ENCODE data around the gene SULF2.
"Not testable (repeated sequence)": the region's sequence is repeated elsewhere in the genome, so short reads cannot be mapped to it uniquely, and the experiment has no call there.

SULF2 gene

DNA sequence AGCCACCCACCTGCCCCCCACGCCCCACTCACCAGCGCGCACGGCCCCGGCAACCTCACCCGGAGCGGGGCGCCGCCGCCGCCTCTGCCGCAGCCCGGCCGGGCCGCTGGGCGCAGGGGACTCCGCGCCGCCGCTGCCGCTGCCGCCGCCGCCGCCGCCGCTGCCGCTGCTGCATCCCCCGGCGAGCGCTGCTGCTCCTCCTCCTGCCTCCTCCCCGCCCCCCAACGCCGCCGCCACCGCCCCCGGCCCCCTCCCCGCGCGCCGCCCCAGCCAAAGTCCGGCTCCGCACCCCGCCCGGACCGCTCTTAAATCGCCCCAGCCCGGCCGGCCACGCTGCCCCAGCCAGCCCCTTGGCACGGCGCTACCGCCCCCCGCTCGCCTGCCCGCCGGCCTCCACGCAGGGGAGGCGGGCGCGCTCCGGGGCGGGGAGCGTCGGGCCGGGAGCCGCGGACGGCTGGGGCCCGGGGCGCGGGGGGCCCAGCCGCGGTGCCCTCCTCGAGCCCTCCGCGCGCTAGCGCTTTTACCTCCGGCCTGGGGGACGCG is at the start of gene SULF2:
Gene SULF2 (minus strand): TSS at position 171 of the 543 bp plus-strand sequence. CDS start 28,118 bp downstream, outside the sequence.
- no peak for DNase-seq

- not testable (repeated sequence) for DNase-seq
These were observed 46.4 kb upstream of the SULF2 start for GRCh38 chr20:47831675-47832074.

GRCh38 chr20:47826716-47827115 is 41.4 kb upstream of the SULF2 start:
- not testable (repeated sequence) for DNase-seq

GRCh38 chr20:47826006-47826405 is 40.7 kb upstream of the SULF2 start:
- not testable (repeated sequence) for DNase-seq

DNA sequence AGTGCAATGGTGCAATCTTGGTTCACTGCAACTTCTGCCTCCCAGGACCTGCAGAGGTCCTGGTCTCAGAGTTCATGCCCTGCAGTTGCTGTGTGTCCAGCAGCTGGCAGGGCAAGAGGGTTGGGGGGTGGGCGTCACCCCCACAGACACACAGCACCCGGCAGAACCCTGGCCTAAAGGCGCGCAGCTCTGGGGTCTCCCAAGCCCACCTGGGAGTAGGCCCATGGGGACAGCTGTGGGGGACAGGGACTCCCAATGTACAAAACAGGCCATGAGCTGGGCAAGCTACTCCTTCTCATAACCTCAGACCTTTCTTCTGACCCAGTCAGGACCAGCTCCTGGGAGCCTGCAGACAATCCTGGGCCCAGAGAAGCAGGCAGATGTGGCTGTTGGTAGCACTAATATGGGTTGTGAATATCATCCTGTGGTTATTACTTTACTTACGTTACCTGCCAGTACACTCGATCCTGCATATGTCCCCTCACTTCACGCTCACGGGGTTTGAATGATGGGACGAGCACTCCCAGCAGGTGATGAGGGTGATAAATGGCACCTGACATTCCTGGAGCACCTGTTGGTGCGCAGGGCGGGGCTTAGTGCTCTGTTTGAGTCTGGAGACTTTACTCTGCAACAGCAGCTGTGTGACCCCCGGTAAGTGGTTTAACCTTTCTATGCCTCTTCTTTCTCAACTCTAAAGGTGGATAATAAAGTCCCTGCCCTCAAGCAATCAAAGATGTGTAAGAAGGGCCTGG is 39.9 kb upstream of the SULF2 start:
- DNase-seq: no peak

GRCh38 chr20:47823941-47824340 is 38.7 kb upstream of the SULF2 start:
- not testable (repeated sequence) for DNase-seq

- DNase-seq: no peak
These were observed 36.3 kb upstream of the SULF2 start for GRCh38 chr20:47821481-47822100.

DNA sequence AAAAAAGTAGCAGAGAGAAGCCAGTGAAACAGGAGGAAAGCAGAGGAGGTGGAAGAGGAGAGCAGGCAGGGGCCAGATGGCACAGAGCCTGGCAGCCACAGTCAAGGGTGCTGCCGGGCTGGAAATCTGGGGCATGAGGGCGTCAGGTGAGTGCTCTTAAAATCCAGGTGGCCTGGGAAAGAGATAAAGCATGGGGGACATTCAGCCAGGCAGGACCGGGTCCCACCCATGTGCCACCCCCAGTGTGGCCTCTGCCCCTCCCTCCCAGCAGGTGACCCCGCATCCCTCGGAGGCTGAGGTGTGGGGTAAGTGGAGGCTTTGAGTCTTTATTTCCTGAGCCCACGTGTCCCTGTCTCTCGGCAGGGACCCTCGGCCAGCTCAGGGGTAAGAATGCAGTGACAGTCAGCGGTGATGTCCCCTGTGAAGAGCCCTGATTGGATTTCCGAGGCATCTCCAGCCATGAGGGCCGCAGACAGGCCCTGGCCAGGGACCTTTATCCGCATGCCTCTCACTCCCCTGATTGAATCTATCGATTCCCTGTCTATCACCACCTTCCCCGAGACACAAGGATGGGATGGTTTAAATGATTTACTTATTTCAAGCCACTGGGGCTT is 33.8 kb upstream of the SULF2 start:
- DNase-seq: no peak

DNA sequence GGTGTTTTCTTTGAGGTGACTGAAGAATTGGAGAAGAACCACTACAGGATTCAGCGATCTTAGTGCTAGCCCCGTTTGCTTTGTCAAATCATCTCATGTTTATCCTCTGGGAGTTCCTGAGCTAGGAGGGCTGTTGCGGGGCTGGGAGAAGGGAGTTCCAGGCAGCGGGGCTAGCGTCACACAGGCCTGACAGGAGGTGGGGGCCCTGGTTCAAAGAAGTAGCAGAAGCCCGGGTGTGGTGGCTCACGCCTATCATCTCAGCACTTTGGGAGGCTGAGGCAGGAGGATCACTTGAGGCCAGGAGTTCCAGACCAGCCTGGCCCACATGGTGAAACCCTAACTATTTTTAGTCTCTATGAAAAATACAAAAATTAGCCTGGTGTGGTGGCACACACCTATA is 33.2 kb upstream of the SULF2 start:
- DNase-seq: no peak

GRCh38 chr20:47818016-47818415 is 32.7 kb upstream of the SULF2 start:
- DNase-seq: no peak

DNA sequence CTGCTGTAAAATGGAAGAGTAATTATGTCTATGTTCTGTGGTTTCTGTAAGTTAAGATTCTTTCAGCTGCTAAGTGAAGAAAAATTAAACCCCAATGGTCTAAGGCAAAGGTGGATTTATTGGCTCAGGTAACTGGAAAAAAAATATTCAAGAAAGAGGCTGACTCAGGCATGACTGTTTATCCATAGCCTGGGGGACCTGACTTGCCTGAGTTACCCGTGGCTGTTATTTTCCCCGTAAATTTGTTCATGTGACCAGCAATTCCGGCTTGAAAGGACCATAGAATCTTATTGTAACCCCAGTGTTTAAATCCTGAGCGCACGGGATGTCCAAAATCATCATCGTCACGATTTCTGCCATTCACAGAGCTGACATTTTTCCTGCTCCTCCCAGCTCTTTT is 32.3 kb upstream of the SULF2 start:
- DNase-seq: no peak

DNA sequence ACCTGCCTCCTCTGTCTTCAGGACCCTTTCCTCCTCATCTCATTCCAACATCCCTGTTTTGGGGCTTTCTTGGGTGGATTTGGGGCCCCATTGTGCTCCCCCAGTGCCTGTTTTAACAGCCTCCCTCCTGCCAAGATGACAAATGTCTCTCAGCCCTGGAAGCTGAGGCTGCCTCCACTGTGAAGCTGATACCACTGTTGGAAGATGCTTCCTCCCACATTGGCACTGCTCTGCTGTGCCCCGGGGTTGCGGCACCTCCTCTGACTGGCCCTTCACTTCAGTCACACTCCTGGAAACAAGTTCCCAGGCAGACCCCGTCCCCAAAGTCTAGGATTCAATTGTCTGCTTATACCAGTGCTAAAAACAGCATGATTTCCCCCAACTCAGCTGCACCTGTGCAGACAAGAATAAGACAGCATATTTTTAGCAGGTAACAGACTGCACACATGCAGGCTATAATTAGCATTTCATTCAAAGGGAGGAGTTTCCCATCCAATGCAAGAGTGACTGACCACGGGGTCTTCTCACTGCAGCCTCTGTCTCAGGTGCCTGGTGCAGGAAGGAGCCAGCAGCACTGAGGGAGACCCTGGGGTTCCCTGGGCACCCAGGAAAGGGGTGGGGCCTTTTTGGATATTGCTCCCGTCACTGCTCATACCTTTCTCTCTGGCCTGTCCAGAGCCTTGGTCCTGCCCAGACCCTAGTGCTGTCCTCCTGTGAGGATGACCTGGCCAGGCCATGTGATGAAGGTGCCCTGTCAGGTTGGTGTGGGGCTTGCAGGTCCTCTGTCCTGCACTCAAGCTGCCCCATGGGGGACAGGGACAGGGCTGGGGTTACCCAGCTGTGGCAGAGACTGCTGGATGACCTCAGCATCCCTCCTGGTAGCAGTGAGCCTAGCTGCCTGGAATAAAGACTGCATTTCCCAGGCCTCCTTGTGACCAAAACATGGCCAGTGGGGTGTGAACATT is 31.5 kb upstream of the SULF2 start:
- DNase-seq: no peak

GRCh38 chr20:47815866-47816265 is 30.6 kb upstream of the SULF2 start:
- DNase-seq: no peak

DNA sequence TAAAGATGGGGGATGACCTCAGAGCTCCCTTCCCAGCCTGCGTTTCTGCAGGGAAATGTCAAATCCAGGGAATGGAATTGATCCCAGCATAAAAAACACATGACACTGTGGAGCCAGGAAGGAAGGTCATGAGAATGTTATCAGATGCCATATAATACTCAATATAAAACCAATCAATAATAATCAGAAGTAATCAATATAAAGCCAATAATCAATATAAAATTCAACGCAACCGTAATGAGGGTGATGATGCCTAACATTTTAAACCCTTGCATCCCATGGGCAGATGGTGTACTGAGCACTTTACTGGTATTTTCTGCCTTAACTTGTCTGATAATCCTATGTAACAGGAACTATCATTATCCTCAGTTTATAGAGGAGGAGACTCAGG is 30.1 kb upstream of the SULF2 start:
- no peak for DNase-seq

GRCh38 chr20:47814632-47815415 is 29.5 kb upstream of the SULF2 start:
- no peak for DNase-seq

GRCh38 chr20:47810721-47811347 is 25.6 kb upstream of the SULF2 start:
- no peak for DNase-seq

DNA sequence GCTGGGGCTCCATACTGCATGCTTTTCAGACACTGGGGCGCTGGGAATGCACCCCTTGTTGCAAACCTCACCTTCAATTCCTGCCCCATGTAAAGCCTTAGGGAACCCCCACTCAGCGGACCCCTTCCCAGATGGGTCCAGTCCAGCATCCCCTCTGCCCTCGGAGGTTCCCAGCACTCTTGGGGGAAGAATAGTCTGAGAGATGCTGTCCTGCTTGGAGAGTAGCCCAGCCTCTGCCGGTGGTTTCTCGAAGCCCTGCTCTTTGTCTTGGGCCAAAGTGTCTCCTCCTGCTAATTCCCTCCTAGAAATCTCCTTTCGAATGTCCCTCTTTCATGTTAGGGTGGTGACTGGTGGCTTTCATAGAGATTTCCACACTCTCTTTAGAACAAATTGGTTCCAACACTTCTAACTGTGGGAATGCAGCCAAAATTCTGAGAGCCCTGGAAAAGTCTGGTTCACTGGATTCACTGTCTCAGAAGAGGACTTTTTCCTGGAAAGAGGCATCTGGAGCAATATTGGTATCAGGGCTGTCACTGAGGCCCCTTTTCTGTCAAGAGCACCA is 24.9 kb upstream of the SULF2 start:
- no peak for DNase-seq

- DNase-seq: no peak
These were observed 24.1 kb upstream of the SULF2 start for GRCh38 chr20:47809161-47809960.

GRCh38 chr20:47805951-47806350 is 20.7 kb upstream of the SULF2 start:
- no peak for DNase-seq

DNA sequence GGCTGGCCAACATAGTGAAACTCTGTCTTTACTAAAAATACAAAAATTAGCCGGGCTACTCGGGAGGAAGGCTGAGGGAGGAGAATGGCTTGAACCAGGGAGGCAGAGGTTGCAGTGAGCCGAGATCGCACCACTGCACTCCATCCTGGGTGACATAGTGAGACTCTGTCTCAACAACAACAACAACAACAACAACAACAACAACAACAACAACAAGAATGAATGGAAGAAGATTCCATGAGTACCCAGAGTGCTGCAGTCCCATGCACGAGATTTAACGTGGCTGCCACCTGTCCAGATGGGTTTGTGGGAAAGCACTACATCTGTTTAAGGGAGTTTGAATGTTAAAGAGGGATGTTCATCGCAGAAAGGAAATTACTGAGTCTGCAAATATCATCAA is 19.7 kb upstream of the SULF2 start:
- DNase-seq: not testable (repeated sequence)

Measured in OCI-M1 (cell line).